CD4-positive, alpha-beta T cell treated with Interleukin-17A for 1 hour (primary cell): ENCODE data around the gene ZNF438.
"Not testable (repeated sequence)": the region's sequence is repeated elsewhere in the genome, so short reads cannot be mapped to it uniquely, and the experiment has no call there.

ENCODE experiments used
- DNase-seq: peaks from one replicate; pipeline ENCODE4 v3.0.0-alpha.2; 2020

Gene ZNF438, protein sequence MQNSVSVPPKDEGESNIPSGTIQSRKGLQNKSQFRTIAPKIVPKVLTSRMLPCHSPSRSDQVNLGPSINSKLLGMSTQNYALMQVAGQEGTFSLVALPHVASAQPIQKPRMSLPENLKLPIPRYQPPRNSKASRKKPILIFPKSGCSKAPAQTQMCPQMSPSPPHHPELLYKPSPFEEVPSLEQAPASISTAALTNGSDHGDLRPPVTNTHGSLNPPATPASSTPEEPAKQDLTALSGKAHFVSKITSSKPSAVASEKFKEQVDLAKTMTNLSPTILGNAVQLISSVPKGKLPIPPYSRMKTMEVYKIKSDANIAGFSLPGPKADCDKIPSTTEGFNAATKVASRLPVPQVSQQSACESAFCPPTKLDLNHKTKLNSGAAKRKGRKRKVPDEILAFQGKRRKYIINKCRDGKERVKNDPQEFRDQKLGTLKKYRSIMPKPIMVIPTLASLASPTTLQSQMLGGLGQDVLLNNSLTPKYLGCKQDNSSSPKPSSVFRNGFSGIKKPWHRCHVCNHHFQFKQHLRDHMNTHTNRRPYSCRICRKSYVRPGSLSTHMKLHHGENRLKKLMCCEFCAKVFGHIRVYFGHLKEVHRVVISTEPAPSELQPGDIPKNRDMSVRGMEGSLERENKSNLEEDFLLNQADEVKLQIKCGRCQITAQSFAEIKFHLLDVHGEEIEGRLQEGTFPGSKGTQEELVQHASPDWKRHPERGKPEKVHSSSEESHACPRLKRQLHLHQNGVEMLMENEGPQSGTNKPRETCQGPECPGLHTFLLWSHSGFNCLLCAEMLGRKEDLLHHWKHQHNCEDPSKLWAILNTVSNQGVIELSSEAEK

DNA sequence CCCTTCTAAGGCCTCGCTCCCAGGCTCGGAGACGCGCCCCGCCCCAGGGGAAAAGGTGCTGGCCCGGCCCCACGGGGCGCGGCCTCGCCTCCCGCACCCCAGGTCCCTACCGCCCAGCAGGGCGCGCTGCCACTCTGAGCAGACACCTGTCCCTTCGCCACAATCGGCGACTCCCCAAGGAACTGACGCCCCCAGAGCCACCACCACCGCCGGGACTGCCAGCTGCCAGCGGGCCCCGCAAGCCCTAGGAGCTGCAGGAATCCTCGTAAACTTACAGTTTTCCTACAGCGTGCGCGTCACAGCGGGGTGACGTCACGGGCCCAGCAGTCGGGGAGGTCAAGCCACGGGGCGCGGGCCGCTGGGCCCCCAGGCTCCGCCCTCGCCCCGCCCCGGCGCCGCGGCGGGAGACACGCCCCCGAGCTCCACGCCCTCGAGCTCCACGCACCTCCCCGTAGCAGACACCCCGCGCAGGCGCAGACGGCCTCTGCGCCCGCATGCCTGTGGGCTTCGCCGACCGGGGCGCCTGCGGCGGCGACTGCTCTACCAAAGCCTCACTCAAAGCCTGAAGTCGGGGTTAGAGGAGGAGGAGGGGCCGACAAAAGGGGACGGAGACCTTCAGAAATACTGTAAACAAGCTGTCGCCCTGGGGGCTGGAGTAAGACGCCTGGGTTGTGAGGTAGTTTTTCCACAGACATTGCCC is at the start of gene ZNF438:
ZNF438 (minus strand) TSS at position 308 of the 700 bp plus-strand sequence. CDS start 154,831 bp downstream, outside the sequence.
- DNase-seq, result peak; percentile 95

DNA sequence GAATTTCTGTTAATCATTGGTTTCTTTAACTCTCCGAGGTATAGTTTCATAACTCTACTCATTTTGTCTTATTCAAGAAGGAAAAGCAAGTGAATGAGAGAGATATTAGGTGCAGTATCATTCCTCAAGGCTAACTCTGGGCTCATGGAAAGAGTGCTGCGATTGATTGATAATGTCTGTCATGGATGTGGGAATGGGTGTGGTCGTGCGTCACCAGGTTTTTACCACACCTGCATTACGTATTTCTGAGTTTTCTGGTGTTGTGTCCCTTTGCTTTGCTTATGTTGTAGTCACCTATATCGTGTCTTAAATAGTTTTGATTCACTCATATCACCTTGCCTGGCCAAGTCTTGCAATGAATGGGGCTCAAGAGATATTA is 44.9 kb upstream of the ZNF438 start:
- DNase-seq, result no peak

DNA sequence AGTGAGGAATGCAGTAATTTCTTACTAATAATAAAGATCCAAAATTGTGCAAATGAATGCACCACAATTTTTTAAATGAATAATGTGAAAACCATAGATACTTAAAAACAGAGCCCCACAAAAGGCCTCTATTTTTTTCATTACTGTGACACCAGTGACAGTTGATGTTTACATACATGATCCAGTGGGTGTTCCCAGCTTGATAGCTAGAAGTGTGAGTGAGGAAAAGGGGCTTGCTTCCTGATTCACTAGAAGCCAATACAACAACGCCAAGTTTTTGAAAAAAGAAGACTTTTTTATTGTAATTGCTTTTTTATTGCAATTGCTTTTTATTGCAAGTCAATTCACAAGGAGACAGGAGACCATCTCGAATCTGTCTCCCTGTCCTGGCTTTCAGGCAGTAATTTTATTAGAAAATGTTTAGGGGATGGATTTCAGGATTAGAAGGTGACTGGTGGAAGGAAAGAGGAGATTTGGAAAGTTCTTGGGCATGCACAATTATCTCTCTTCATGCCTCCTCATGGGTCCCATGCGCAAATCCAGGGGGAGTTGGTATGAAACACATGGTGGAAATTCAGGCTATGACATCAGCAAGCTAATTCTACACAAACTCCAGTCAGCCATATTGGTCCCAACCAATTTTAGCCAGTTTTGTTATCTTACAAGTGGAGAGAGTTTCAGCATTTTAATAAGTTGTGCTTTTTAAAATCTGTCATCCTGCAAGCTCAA is 44.4 kb upstream of the ZNF438 start:
- no peak for DNase-seq

DNA sequence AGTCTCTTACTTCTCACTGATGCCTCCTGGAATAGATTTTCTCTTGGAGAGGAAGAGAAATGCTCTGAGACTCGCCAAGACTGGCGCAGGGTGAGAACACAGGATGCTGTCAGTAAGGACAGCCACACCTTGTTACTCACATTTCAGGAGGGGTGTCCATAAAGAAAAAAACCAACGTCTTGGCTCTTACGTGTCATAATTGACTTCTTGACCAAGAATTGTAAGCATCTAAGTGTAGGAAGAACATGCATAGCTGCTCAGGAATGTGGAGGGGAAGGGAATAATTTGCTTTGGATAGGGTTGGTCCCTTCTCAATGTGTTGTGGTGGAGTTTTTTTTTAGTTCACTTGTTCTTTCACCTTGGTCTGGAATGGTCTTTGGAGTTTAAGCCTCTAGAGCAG is 43.8 kb upstream of the ZNF438 start:
- no peak for DNase-seq

DNA sequence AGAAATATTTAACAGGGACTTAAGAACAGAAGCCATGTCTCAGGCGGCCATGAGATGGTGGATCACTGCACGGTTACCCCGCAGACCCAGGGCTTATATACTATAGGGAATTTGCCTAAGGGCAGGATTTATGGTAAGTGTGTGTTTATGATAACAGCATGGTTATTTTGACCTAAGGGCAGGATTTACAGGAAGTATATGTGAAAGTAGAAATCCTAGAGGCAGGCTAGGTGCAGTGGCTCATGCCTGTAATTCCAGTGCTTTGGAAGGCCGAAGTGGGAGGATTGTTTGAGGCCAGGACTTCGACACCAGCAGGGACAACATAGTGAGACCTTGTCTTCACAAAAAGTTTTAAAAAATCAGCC is 43.0 kb upstream of the ZNF438 start:
- DNase-seq, result no peak

DNA sequence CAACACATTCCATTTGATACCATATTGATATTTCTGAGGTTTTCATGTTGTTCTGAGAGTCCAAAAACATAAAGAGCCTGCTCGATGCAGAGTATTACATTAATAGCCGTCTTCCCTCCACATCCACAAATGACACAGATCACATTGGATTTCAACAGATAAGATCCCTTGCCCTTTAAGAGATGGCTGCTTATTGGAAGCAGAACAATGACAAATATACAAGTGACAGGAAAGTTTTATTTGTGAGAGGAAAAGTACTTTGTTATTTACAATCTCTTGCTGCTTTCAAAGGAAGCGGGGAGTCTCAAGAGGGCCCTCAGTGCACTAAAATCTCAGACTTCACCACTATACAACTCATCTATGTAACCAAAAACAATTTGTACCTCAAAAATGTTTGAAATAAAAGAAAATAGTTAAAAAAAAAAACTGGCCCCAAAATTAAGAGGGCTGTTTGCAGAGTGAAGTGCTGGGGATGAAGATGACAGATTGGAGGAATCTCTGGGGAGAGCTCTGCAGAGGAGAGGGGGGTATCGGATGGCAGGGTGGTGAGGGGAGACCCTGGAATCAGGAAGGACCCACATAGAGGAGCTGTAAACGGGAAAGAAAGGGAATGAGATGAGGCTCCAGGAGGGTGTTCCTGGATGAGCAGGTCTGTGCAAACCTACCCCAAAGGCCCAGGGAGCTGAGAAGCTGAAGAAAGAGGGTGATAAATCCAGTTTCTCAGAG is 42.5 kb upstream of the ZNF438 start:
- DNase-seq, result no peak

DNA sequence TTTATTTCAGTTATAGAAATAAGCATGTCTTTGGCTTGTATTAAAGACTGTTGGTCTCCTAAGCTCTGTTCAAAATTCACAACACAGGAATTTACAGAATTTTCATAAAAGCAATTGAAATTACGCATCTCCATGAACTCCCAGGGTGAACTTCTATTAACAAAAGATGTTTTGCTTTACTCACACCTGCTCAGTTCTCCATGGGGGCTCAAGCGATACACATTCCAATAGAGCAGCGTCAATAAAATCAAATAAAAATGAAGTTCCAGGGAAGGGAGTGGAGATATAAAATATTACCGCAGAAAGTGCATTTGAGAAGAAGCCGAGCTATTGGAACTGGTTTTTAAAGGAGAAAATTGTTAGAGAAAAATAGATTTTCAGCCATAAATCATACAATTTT is 41.5 kb upstream of the ZNF438 start:
- DNase-seq, result no peak

DNA sequence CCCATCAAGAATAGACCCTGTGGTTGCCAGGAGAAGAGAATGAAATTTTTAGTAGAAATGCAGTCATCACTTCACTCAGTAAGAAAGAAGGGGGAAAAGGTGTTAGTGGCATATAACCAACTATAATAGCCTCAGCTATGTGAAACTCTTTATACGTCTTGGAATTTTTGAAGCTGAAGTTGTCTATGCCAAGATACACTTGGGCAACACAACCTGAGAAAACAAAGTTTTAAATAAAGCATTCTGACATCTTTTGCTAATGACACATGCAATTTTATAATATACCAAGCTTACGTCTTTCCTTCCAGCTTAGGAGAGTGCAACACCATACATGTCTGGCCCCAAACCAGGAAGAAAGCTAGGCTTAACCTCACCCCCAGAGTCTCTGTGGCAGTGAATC is 40.8 kb upstream of the ZNF438 start:
- DNase-seq, result no peak

DNA sequence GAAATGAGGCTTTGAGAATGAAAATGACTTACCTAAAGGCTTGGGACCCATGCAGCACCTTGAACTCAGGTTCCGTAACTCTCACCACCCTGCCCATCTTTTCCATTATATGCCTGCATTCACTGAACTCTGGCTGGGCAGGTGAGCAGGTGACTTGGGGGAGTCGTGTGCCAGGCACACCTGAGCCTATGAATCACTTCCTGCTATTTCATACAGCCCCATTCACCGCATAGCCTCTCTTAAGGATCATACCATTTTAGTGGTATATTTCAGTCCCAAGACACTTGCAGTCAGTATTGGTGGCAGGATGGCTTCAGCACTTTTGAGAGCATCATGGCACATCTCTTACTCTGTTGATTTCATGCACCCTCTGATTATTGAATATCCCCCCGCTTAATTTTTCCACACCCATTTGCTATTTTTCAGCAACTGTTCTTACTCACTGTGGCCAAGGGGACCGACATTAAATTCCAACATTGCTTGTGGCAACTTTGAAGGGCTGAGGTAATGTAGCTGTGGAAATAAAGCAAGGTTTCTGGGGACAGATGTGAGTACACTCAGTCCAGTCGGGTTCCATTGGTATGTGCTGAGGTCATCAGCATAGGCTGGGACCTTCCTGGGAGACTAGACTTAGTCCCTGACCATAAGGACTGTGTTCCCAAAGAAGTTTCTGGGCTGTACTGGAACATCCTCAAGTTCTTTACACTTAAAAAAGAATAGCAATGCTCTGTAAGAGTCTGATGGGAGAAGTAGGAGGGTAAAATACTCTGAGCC is 39.8 kb upstream of the ZNF438 start:
- DNase-seq, result no peak

DNA sequence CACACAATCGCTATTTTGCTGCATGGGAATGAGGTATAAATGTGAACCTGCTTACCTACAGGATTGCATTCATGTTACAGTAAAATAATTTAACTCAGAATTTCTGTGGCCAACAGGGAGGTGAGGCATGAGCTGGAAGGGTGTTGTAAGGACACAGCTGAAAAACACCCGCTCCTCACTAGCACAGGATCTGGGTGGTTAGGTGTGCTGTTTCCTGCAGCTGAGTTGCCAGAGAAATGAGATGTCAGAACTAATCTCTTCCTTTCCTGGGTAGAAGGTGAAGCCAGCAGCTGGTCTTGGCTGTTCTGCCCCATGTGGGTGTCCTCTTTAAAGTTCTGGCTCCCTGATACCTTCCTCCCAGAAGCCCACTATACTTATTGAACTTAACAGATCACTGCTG is 39.0 kb upstream of the ZNF438 start:
- DNase-seq, result no peak

DNA sequence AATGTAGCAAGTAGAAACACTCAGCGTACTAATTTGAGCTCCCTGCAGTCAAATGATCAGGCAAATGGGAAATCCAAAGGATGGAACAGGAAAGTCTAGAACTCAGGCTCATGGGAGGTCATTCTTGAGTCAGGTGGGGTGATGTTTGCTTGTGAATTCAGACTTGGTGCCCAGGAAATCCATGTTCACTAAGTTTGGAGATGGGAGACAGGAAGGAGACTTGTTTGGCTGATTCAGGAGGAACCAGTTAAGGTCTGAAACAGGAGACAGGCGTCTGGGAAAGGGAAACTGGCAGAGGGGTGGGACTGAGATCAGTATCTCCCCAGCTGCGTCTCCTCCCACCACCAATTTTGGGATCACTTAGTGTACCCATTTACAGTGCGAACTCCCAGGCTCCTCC is 38.4 kb upstream of the ZNF438 start:
- DNase-seq, result no peak

DNA sequence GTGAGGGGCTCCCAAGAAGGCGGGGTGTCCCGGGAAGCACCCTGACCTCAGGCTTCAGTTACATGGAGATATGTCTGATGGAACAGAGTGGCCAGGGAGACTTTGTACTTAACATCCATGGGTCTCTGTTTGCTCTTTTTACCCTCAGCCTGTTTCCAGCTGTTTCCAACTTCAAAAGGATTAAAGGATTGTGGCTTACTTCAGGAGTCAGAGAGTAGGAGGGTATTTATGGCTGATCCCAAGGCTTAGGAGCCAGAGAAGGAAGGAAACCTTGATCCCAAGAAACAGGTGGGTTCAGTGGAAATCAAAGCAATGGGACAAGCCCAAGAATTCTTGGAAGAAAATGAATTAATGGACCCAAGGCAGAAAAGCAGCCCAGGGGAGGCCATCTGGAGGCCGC is 37.7 kb upstream of the ZNF438 start:
- DNase-seq, result no peak

DNA sequence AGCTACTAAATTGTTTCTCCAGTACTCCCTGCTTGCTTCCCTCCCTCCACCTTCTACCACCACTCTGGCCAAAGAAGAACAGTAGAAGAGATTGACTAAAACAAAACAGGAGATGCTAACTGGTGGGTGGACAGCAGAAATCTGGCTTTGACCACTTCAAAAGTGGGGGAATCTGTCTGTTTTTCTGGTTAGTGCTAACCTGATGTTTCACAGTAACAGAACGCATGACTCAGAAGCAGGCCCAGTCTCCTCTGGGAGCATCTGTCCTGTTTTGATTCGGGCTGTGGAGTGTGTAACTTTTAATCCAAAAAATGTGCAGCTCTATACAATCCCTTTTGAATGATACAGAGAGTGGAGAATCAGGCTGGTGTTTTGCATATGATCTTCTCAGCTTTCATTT is 32.7 kb upstream of the ZNF438 start:
- DNase-seq, result no peak

DNA sequence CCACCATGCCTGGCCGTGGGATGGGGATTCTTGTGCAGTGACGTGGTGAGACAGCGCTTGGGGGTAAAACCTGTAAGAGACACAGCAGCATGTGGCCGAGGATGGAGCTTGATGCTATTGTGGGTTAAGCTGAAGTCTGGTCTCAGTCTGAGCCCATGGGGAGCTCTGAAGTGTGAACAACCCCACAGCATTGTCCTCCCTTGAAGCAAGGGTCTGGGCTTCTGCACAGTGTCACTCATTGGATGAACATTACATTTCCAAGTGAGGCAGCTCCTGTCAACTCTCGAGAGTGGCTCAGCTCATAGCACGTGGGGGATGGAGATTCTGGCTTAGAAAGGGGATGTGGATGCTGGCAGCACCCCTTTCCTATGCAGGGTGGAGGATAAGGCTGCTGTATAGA is 32.2 kb upstream of the ZNF438 start:
- no peak for DNase-seq

DNA sequence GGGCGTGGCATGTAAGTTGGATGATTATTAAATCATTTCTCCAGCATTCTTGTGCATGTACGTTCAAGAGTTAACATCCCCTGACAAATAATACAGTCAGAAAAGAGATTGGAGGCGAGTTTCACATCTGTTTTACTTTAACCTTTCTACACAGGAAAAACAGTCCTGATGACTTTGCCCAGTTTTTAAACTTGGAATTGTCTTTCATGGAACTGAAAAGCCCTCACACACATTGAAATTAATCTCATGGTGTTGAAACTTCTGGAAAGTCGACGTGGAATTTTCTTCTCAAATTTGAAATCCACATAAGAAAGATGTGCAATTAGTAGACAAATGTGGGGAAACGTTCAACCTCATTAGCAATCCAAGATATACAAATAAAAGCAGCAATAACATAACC is 31.2 kb upstream of the ZNF438 start:
- no peak for DNase-seq

DNA sequence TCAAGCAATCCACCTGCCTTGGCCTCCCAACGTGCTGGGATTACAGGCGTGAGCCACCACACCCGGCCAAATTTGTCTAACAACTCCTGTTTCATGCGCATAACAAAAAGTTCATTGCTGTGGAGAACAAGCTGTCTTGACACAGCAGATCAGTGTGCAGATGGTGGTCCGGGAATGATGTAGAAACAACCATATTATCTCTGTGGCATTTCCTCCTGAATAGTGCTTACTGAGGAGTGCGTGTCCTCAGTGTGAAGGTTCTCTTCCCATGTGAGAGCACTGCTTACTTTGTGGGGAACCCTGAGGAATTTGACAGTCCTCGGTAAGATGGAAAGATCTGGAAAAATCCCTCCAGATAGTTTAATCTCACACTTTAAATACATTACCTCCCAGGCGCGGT is 30.3 kb upstream of the ZNF438 start:
- no peak for DNase-seq

DNA sequence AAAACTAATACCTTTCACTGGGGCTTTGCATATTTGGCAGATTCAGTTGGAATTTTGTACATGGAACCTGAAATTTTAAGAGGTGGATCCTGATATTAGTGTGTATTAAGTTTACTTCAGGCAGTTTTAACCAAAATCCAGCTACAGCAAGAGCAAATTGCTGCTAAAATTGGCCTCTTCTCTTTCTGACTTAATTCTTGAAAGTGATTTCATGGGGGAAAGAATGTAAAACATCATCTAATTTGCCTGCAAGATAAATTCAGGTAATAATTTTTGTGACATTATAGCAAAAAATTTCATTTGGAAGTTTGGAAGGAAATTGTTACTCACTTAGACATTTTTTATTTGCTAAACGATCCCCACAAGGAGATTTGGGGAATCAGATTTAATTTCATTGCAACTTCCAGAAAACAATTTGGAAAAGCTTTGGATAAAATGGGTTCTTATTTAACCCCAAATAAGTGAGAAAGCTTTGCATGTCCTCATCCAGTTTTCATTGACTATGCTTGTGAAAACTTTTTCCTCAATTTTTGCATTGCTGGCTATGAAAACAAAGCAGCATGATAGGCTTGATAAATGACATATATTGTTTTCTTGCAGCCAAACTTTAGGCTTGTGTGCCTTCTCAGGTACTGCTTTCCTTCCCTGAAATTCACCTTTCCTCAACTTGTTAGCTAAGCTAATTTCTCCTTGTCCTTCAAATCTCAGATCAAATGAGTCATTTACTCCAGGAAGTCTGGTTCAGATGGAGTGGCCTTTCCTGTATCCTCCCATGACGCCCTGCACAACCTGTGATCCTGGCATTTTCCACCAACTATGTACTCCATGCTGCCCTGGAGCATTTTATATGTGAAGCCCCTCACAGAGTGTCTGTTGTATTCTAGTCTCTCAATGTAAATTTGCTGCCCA is 27.4 kb upstream of the ZNF438 start:
- DNase-seq, result no peak

DNA sequence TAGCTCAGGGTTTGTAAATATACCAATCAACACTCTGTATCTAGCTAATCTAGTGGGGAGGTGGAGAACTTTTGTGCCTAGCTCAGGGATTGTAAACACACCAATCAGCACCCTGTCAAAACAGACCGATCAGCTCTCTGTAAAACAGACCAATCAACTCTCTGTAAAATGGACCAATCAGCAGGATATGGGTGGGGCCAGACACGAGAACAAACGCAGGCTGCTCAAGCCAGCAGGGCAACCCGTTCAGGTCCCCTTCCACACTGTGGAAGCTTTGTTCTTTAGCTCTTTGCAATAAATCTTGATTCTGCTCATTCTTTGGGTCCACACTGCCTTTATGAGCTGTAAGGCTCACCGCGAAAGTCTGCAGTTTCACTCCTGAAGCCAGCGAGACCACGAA is 25.0 kb upstream of the ZNF438 start:
- DNase-seq, result not testable (repeated sequence)

DNA sequence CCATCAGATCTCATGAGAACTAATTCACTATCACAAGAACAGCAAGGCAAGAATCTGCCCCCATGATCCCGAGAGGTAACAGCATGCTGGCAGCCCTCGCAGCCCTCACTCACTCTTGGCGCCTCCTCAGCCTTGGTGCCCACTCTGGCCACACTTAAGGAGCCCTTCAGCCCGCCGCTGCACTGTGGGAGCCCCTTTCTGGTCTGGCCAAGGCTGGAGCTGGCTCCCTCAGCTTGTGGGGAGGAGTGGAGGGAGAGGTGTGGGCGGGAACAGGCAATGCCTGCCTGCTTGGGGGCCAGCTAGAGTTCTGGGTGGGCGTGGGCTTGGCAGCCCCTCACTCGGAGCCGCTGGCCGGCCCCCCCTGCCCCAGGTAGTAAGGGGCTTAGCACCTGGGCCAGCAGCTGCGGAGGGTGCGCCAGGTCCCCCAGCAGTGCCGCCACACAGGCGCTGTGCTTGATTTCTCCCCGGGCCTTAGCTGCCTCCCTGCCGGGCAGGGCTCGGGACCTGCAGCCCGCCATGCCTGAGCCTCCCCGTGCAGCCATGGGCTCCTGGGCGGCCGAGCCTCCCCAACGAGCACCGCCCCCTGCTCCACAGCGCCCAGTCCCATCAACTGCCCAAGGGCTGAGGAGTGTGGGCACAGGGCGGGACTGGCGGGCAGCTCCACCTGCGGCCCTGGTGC is 24.0 kb upstream of the ZNF438 start:
- no peak for DNase-seq

DNA sequence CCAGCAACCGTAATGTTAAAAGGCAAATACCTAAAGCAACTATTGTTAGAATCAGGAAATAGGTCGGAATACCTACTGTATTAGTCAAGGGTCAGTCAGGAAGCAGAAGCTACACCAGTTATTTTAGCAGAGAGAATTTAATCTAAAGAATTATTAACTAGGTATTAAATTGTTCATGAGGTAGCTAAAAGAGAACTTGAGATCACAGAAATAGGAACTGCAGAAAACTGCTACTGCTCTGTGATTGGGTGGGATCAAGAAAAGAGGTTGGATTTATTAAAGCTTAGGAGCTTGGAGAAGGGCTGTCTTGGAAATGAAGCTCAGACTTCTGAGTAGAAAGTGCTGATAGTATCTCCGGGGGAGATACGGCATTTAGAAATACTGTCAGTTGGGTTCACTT is 20.0 kb upstream of the ZNF438 start:
- DNase-seq, result no peak
